Right forelimb (tissue), 1 donor: ENCODE measurements around the gene GDF10.

Experiments used
- DNase-seq: peaks from one replicate; pipeline ENCODE4 v3.0.0-alpha.2; 2018

Gene GDF10

DNA sequence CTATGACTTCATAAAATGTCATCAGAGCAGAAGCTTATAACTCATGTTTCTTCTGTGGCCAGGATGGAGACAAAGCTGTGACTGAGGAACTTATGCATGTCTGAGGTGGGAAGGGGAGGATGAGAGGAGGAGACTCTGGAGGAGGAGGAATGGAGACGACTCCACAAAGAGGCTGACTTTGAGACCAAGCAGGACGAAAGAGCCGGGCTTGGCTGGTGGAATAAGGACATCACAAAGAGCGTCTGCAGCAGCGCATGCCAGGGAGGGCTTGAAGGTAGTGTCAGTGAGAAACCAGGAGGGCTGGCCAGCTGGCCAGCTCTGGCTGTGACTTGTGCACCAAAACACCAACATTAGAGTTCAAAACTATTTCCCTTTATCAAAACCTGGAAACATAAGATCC lies 16.1 kb downstream of the GDF10 start:
- no peak for DNase-seq

DNA sequence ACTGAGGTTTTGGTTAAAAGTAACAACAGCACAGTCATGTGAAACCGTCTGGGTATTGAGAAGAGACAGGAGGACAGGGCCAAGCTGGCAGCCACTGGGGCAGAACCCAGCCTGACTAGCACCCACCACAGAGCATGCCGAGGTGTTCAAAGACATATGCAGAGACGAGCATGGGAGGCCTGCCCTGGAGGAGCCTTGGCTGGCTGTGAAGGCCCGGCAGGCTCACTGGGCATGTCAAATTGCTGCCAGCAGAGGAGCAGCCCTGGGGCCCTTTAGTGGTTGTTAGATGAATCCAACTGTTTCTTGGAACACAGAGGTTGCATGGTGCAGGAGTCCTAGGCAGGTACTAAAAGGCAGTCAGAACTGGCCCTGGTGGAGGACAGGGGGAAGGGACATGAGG lies 17.3 kb downstream of the GDF10 start:
- DNase-seq, result no peak

DNA sequence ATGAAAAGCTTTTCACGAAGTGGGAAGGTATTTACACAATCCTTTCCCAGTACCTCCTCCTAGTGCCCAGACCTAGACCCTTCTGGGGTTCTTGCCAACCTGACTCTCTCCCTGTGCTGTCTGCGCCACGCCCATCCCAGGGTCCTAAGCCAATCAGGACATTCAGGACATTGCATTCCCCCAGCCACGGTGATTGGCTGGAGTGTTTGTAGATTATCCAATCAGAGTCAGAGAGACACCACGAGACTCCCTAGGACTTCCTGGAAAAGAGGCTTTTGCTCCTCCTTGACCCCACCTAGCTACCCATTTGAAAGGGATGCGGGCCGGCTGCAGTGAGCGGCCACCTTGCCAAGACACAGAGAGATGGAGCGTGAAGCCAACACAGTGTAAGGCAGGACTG lies 18.7 kb downstream of the GDF10 start:
- no peak for DNase-seq

GRCh38 chr10:47319784-47320183 lies 19.8 kb downstream of the GDF10 start:
- DNase-seq, result no peak

DNA sequence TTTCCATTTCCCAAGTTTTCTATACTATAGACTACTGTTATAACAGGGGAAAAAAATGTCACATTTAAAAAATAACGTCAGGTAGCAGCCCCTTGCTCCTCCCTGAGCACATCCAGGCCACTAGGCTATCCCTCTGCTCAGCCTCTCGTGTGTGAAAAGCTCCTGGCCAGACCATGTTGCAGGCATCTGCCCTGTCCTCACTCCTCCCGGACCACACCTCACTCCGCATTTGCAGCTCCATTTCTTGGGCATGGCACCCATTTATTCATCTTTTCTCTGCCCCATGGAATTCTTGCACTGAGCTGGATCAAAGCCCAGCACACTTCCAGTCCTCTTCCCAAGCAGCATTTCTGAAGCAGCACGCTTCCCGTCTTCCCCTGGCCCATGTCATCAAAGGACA lies 20.8 kb downstream of the GDF10 start:
- no peak for DNase-seq

DNA sequence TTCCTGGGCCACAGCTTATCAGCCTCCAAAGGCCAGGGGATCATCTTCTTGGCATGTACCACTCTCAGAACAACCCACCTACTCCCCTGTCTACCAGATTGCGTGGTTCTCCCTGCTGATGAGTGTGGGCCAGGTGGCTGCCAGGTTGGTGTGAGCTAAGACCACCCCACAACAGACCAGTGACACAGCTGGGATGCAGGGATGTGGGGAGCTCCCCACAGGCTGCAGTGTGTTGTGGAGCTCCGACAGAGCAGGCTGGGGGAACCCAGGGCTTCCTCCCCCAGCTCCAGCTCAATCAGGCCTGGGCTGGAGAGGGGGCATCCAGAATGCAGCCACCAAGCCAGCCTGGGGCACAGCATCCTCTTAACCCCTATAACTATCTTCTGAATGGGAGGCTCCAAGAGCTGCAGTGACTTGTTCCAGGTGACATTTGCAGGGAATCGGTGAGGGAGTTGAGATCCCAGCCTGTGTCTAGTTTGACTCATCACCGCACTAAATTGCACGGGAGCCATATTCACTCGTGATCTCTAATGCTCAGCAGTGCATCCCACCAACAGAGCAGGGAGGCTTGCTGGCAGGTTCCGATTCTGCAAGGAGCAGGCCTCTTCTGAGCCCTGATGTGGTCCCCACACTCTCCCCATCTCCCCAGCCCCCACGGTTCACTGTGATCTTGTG lies 21.7 kb downstream of the GDF10 start:
- DNase-seq, result no peak

GRCh38 chr10:47322300-47323061 lies 22.5 kb downstream of the GDF10 start, which contains the start of gene GDF2:
GDF2 (plus strand) TSS chr10:47322454; CDS start chr10:47322669, 215 bp downstream.
- no peak for DNase-seq

- DNase-seq, result no peak
Measured at GRCh38 chr10:47323087-47323486, 23.1 kb downstream of the GDF10 start.

- DNase-seq, result no peak
Measured at GRCh38 chr10:47323636-47324296, 23.8 kb downstream of the GDF10 start.

DNA sequence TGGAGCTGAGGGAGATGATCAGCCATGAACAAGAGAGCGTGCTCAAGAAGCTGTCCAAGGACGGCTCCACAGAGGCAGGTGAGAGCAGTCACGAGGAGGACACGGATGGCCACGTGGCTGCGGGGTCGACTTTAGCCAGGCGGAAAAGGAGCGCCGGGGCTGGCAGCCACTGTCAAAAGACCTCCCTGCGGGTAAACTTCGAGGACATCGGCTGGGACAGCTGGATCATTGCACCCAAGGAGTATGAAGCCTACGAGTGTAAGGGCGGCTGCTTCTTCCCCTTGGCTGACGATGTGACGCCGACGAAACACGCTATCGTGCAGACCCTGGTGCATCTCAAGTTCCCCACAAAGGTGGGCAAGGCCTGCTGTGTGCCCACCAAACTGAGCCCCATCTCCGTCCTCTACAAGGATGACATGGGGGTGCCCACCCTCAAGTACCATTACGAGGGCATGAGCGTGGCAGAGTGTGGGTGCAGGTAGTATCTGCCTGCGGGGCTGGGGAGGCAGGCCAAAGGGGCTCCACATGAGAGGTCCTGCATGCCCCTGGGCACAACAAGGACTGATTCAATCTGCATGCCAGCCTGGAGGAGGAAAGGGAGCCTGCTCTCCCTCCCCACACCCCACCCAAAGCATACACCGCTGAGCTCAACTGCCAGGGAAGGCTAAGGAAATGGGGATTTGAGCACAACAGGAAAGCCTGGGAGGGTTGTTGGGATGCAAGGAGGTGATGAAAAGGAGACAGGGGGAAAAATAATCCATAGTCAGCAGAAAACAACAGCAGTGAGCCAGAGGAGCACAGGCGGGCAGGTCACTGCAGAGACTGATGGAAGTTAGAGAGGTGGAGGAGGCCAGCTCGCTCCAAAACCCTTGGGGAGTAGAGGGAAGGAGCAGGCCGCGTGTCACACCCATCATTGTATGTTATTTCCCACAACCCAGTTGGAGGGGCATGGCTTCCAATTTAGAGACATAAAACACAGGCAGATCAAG lies 25.6 kb downstream of the GDF10 start:
- no peak for DNase-seq

- no peak for DNase-seq
Measured at GRCh38 chr10:47326306-47326926, 26.4 kb downstream of the GDF10 start.

GRCh38 chr10:47326927-47327330 lies 26.9 kb downstream of the GDF10 start:
- DNase-seq, result no peak

DNA sequence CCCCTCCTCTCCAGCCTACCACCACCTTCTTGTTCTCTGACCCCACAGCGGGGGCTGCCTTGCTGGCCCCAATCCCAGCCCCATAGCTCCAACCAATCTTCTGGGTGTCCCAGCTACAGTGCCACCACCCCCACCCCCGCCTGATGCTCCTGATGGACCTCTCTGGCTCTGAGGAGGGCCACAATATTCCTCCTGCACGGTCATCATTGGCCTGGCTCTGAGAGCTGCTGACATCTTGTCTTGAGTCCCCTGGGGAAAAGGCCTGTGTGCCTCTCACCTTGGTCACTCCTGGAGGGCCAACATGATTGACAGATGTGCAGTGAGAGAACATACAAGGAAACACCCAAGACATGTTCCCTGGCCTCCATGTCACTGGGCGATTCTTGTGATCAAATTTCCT lies 29.9 kb downstream of the GDF10 start:
- DNase-seq, result no peak

- DNase-seq, result no peak
Measured at GRCh38 chr10:47330366-47330765, 30.4 kb downstream of the GDF10 start.

DNA sequence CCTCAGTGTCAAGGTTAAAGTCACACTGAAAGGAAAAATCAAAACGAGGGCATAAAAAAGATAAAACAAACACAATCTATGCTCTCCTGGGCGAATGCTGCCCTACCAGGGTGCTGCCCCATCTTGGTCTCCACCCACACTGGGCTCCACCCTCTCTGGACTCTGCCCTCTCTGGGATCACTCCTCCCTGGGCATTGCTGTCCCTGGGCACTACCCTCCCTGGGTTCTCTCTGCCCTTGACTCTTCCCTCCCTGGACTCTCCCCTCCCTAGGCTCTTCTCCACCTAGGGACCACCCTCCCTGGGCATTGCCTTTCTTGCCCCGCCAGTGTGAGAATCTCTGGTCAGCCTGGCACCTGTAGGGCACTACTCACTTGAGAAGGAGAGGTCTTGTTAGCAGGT lies 30.8 kb downstream of the GDF10 start:
- DNase-seq, result no peak

DNA sequence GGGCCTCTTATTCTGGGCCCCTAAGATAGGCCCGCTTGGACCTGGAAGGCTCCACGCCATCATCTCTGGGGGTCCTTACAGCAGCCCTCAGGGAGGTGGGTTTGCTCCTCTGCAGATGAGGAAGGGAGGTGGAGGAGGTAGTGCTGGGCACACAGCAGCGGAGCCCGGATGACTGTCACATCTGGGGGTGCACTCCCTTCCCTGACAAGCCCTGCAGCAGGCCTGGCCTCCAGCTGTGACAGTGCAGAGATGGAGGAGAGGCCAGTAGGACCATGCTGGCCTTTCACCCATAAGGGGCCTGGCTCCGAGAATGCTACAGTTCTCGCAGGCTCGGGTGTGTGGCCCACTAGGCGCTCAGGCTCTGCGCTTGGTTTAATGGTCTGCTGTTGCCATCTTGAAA lies 31.5 kb downstream of the GDF10 start:
- DNase-seq, result no peak

DNA sequence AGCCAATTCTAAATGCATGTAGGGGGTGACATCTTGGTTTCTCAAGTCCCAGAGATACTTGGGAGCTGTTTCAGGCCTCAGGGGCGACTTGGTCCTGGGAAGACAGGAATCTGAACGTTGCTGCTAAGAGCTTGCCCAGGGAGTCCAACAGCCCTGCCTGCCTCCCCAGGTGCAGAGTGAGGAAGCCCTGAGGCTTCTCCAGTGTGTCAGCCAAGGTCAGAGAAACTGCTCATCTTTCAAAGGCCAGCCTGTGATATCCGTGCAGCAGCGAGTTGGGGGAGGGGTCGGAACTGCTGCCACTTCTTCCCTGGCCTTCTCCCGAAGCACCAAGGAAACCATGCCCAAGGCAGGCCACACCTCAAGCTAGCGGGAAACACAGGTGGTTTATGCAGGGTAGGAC lies 32.0 kb downstream of the GDF10 start:
- DNase-seq, result no peak

GRCh38 chr10:47332371-47332770 lies 32.4 kb downstream of the GDF10 start:
- DNase-seq, result no peak

GRCh38 chr10:47332946-47333345 lies 32.9 kb downstream of the GDF10 start:
- no peak for DNase-seq

- DNase-seq, result no peak
Measured at GRCh38 chr10:47333532-47333931, 33.5 kb downstream of the GDF10 start.

DNA sequence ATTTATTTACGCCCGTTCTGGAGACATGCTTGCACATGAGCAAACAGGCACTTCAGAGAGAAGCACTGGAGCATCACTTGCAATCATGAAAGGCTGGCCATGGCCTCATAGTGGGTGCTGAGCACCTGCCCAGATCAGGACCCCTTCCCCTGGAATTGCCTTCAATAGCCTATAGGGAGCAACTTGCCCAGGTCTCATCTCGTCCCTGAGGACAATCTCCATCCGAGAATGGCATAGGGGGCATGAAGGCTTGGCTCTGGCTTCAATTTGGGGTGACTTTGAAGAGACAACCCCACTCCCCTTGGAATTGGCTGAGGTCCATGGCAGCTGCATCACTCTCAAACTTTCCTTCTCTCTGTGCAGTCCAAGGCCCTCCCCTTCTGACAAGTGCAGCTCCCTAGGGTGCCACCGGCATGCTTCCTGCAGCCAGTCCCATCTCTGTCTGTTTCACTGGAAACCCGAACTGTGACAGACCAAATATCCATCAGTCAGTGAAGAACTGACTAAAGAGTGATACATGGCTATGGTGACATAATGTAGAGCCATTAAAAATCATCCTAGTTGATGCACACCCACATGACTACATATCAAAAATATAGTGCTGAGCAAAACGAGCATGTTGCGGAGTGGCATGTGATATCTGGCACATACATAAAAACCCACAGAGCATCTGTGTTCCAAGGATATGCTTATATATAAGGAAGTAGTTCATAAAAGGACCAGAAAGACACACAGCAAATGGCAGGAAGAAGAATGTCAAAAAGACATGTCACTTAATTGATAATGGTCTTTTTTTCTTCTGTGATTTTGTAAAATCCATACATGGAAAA lies 34.7 kb downstream of the GDF10 start:
- no peak for DNase-seq
